Activated B cell treated with CpG ODN at 0.5 μM for 24 hours (primary cell): Measurements from ENCODE around the gene TARDBP. TPM values are rescaled to one million over a fixed set of nuclear protein-coding genes. Genes with fewer than 3 reads are reported as not detected.
"Not testable (repeated sequence)": the region's sequence is repeated elsewhere in the genome, so short reads cannot be mapped to it uniquely, and the experiment has no call there.

Experiments
- ATAC-seq: fragments of 200-7000 bp; cut with Tn5 transposase; one replicate; pipeline ENCODE4 v1.10.0; 2021; ENCODE audit warnings: low read depth, mild to moderate bottlenecking, moderate library complexity
- CTCF ChIA-PET: fragments of 350-600 bp; sonication (Branson Sonifier 250); formaldehyde crosslinking; loops from one replicate; lab custom pipeline; 2021; ENCODE audit warnings: antibody characterized with exemption; lab: Charles Lee
- POLR2A ChIA-PET: fragments of 350-600 bp; sonication (Branson Sonifier 250); formaldehyde crosslinking; loops from one replicate; lab custom pipeline; 2021; ENCODE audit warnings: antibody characterized with exemption; lab: Charles Lee
- DNase-seq: peaks from one replicate; pipeline ENCODE4 v3.0.0; 2022
- H3K27ac Mint-ChIP-seq: one replicate; pipeline ENCODE4 v1.8.0; 2020; ENCODE audit warnings: mixed read lengths
- H3K27me3 Mint-ChIP-seq: one replicate; pipeline ENCODE4 v1.8.0; 2021; ENCODE audit warnings: mixed read lengths
- H3K36me3 Mint-ChIP-seq: one replicate; pipeline ENCODE4 v1.8.0; 2021; ENCODE audit warnings: low read depth, mixed read lengths
- H3K4me1 Mint-ChIP-seq: one replicate; pipeline ENCODE4 v1.8.0; 2021; ENCODE audit warnings: mixed read lengths
- H3K4me3 Mint-ChIP-seq: one replicate; pipeline ENCODE4 v1.8.0; 2020; ENCODE audit warnings: mild to moderate bottlenecking, mixed read lengths
- H3K9me3 Mint-ChIP-seq: one replicate; pipeline ENCODE4 v1.8.0; 2020; ENCODE audit warnings: mixed read lengths
- intact Hi-C: fragments of 100-400 bp; cut with micrococcal nuclease; formaldehyde crosslinking; loops from one replicate; pipeline ENCODE4 v1.15.1; 2024
- total RNA-seq: library from RNA; stranded (reverse); gene quantifications from 2 replicates; pipeline ENCODE4 v1.2.3, GENCODE V29; 2022
- TF ChIP-seq, protein P1 (sequence below): fragments of 200-600 bp; IDR thresholded peaks from one replicate; pipeline ENCODE4 v1.8.0; 2022; ENCODE audit warnings: antibody characterized with exemption, mild to moderate bottlenecking

Gene TARDBP
- total RNA-seq, 1 donor from 2014 or later: 193 TPM

DNA sequence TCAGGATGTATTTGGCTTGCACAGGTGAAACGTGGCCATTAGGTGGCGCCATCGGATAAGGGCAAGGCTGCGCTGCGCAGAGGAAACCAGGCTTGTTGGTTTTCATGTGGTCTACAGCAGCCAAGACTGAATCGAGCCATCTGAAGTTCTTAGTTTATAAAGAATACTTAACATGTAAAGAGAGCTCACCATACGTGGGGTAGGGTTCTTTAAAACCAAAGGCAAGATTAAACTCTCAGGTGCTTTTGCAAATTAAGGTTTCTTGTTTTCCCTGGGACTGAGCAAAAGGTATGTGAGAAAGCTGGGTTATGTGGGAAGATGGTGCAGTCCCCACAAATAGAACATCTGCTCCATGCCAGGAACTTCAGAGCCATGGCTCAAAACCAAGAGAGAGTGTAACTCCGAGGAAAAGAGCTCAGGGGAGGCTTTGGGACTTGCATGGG lies 25.3 kb downstream of the TARDBP start:
- peak; percentile 72 for DNase-seq
- Mint-ChIP-seq H3K27ac (no peak overlapping the region), H3K27me3 (peaks cover 6% of the 10 kb centered on the region), H3K36me3 (no peaks in the 10 kb centered on the region), H3K4me1 (peaks cover 4% of the 10 kb centered on the region), H3K4me3 (no peak overlapping the region), H3K9me3 (no peaks in the 10 kb centered on the region)
- TF ChIP-seq, protein P1, sequence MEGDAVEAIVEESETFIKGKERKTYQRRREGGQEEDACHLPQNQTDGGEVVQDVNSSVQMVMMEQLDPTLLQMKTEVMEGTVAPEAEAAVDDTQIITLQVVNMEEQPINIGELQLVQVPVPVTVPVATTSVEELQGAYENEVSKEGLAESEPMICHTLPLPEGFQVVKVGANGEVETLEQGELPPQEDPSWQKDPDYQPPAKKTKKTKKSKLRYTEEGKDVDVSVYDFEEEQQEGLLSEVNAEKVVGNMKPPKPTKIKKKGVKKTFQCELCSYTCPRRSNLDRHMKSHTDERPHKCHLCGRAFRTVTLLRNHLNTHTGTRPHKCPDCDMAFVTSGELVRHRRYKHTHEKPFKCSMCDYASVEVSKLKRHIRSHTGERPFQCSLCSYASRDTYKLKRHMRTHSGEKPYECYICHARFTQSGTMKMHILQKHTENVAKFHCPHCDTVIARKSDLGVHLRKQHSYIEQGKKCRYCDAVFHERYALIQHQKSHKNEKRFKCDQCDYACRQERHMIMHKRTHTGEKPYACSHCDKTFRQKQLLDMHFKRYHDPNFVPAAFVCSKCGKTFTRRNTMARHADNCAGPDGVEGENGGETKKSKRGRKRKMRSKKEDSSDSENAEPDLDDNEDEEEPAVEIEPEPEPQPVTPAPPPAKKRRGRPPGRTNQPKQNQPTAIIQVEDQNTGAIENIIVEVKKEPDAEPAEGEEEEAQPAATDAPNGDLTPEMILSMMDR: peak; percentile 57
- POLR2A ChIA-PET: interaction anchor here (0.6 to 1.5 kb wide), 4 partner anchors 23 to 870 kb away, joined by 3 to 14 read pairs (median 5); no protein-coding TSS in a partner anchor
- CTCF ChIA-PET: interaction anchor here (0.6 to 6.4 kb wide), 42 partner anchors 8 to 870 kb away, joined by 3 to 101 read pairs (median 4); partner anchors contain the start of genes CLCN6, EXOSC10, FBXO6 and MASP2
- intact Hi-C loops: loop anchor here (1.0 to 2.0 kb wide), 6 partner anchors 23 to 857 kb away; partner anchors contain the start of gene SRM
- ATAC-seq: peak; percentile 96

DNA sequence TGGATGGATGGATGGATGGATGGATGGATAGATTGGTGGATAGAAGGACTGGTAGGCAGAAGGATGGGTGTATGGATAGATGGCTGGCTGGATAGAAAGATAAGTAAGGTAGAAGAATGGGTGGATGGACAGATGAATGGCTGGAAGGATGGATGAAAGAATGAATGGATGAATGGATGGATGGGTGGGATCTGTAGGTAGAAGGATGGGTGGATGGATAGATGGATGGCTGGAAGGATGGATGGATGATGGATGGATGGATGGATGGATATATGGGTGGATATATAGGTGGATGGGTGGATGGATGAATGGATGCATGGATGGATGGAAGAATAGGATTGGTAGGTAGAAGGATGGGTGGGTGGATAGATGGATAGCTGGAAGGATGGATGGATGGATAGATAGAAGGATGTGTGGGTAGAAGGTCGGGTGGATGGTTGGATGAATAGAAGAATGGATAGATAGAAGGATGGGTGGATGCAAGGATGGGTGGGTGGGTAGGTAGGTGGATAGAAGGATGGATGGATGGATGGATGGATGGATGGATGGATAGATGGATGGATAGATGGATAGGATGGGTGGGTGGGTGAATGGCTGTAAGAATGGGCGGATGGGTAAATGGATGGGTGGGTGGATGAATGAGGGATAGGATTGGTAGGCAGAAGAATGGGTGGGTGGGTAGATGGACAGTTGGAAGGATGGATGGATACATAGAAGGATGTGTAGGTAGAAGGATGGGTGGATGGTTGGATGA lies 27.1 kb downstream of the TARDBP start:
- H3K27me3 Mint-ChIP-seq: peaks cover 6% of the 10 kb centered on the region
- ChIA-PET CTCF (interaction anchor here (0.6 to 6.4 kb wide), 4 partner anchors 194 to 608 kb away, joined by 3 to 101 read pairs (median 15); no protein-coding TSS in a partner anchor), POLR2A (interaction anchor here (0.6 kb wide), 1 partner anchor 36 kb away, joined by 5 read pairs; no protein-coding TSS in a partner anchor)
- peaks cover 4% of the 10 kb centered on the region for H3K4me1 Mint-ChIP-seq
- H3K9me3 Mint-ChIP-seq: no peaks in the 10 kb centered on the region
- DNase-seq: no peak
- TF ChIP-seq, protein P1: no peak
- ATAC-seq: no peak
- no peak overlapping the region for H3K4me3 Mint-ChIP-seq
- intact Hi-C loops: no loop called here
- no peak overlapping the region for H3K27ac Mint-ChIP-seq
- no peaks in the 10 kb centered on the region for H3K36me3 Mint-ChIP-seq

DNA sequence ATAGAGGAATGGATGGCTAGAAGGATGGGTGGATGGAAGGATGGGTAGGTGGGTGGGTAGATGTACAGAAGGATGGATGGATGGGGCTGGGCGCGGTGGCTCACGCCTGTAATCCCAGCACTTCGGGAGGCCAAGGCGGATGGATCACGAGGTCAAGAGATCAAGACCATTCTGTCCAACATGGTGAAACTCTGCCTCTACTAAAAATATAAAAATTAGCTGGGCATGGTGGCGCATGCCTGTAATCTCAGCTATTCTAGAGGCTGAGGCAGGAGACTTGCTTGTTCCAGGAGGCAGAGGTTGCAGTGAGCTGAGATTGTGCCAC lies 27.6 kb downstream of the TARDBP start:
- H3K27me3 Mint-ChIP-seq, intact Hi-C loops, H3K36me3 Mint-ChIP-seq, H3K27ac Mint-ChIP-seq, POLR2A ChIA-PET, H3K4me1 Mint-ChIP-seq, H3K4me3 Mint-ChIP-seq, DNase-seq, H3K9me3 Mint-ChIP-seq, ATAC-seq: not testable (repeated sequence)
- CTCF ChIA-PET: interaction anchor here (6.4 kb wide), 1 partner anchor 603 kb away, joined by 101 read pairs; no protein-coding TSS in a partner anchor

DNA sequence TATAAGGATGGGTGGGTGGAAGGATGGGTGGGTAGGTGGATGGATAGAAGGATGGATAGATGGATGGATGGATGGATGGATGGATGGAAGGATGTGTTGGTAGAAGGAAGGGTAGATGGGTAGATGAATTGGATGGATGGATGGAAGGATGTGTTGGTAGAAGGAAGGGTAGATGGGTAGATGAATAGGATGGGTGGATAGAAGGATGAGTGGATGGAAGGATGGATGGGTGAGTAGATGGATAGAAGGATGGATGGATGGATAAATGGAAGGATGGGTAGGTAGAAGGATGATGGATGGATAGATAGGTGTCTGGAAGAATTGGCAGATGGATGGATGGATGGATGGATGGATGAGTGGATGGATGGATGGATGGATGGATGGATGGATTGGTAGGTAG lies 28.6 kb downstream of the TARDBP start:
- DNase-seq (no peak), ATAC-seq (no peak)
- TF ChIP-seq, protein P1: no peak
- intact Hi-C loops: no loop called here
- Mint-ChIP-seq H3K4me1 (peaks cover 4% of the 10 kb centered on the region), H3K27ac (no peak overlapping the region), H3K36me3 (no peaks in the 10 kb centered on the region), H3K4me3 (no peak overlapping the region), H3K27me3 (peaks cover 6% of the 10 kb centered on the region), H3K9me3 (no peaks in the 10 kb centered on the region)
- ChIA-PET POLR2A (no interaction called here), CTCF (interaction anchor here (1.0 to 6.4 kb wide), 2 partner anchors 602 to 1618 kb away, joined by 3 to 101 read pairs; no protein-coding TSS in a partner anchor)

DNA sequence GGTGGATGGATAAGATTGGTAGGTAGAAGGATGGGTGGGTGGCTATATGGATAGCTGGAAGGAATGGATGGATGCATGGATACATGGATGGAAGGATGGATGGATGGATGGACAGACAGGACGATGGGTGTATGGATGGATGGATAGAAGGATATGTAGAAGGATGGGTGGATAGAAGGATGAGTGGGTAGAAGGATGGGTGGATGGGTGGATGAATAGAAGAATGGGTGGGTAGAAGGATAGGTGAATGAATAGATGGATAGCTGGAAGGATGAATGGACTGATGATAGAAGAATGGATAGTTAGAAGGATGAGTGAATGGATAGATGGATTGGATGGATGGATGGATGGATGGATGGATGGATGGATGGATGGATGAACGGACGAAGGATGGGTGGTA lies 29.6 kb downstream of the TARDBP start:
- peaks cover 6% of the 10 kb centered on the region for H3K27me3 Mint-ChIP-seq
- no peaks in the 10 kb centered on the region for H3K9me3 Mint-ChIP-seq
- H3K36me3 Mint-ChIP-seq: no peaks in the 10 kb centered on the region
- DNase-seq (no peak), ATAC-seq (no peak)
- no peak overlapping the region for H3K4me3 Mint-ChIP-seq
- no peak overlapping the region for H3K27ac Mint-ChIP-seq
- TF ChIP-seq, protein P1: no peak
- H3K4me1 Mint-ChIP-seq: peaks cover 4% of the 10 kb centered on the region
- ChIA-PET POLR2A (no interaction called here), CTCF (no interaction called here)
- intact Hi-C loops: no loop called here
